PC-9 (cell line): Measurements from ENCODE around the gene ARL5B. TPM values are rescaled to one million over a fixed set of nuclear protein-coding genes. Genes with fewer than 3 reads are reported as not detected.

ENCODE experiments used
- BruUV-seq: library from RNA; stranded (reverse); fragments of 400-500 nt; replicated peaks from 2 replicates; lab custom pipeline; 2021; lab: Mats Ljungman, UMichigan
- CTCF ChIA-PET: fragments of 300-600 bp; sonication (Branson Sonifier 250); formaldehyde crosslinking; loops from one replicate; lab custom pipeline; 2022; ENCODE audit warnings: antibody characterized with exemption; lab: Charles Lee
- POLR2A ChIA-PET: fragments of 300-600 bp; sonication (Branson Sonifier 250); formaldehyde crosslinking; loops from one replicate; lab custom pipeline; 2022; ENCODE audit warnings: antibody characterized with exemption; ENCODE audit not compliant: unreplicated experiment; lab: Charles Lee
- DNase-seq, 2 experiments: peaks; one replicate each; pipeline versions ENCODE4 v3.0.0 to v3.0.0-alpha.2; 2015 to 2022; ENCODE audit warnings: mixed read lengths in 1 of 2
- H2AFZ ChIP-seq: fragments of 200-600 bp; sonication (generic); 2 replicates; pipeline ENCODE4 v1.8.1; 2017; ENCODE audit warnings: antibody characterized with exemption
- H3F3A ChIP-seq: fragments of 200-600 bp; sonication (generic); 2 replicates; pipeline ENCODE4 v1.8.1; 2017; ENCODE audit warnings: antibody characterized with exemption, mild to moderate bottlenecking, low read depth; ENCODE audit not compliant: insufficient read depth
- H3K27ac ChIP-seq: fragments of 200-600 bp; sonication (generic); 2 replicates; pipeline ENCODE4 v1.6.1; 2016; ENCODE audit warnings: mixed run types
- H3K27me3 ChIP-seq: fragments of 200-600 bp; sonication (generic); 2 replicates; pipeline ENCODE4 v1.6.1; 2016; ENCODE audit warnings: low read depth, mixed run types; ENCODE audit not compliant: insufficient read depth
- H3K36me3 ChIP-seq: fragments of 200-600 bp; sonication (generic); 2 replicates; pipeline ENCODE4 v1.6.1; 2016; ENCODE audit warnings: low read depth, mixed run types
- H3K4me1 ChIP-seq: fragments of 200-600 bp; sonication (generic); replicated peaks from 2 replicates; pipeline ENCODE4 v1.6.1; 2016; ENCODE audit warnings: mixed run types; ENCODE audit not compliant: insufficient read depth
- H3K4me2 ChIP-seq: fragments of 200-600 bp; sonication (generic); 2 replicates; pipeline ENCODE4 v1.6.1; 2017; ENCODE audit warnings: mixed run types
- H3K4me3 ChIP-seq: fragments of 200-600 bp; sonication (generic); 2 replicates; pipeline ENCODE4 v1.6.1; 2016; ENCODE audit warnings: mixed run types
- H3K79me2 ChIP-seq: fragments of 200-600 bp; sonication (generic); 2 replicates; pipeline ENCODE4 v1.6.1; 2017; ENCODE audit warnings: low read depth, mixed run types
- H3K9me2 ChIP-seq: fragments of 200-600 bp; sonication (generic); 2 replicates; pipeline ENCODE4 v1.8.1; 2017; ENCODE audit warnings: mild to moderate bottlenecking; ENCODE audit not compliant: insufficient read depth
- H3K9me3 ChIP-seq: fragments of 200-600 bp; sonication (generic); 2 replicates; pipeline ENCODE4 v1.8.1; 2016; ENCODE audit warnings: low read depth; ENCODE audit not compliant: insufficient read depth
- H4K20me1 ChIP-seq: fragments of 200-600 bp; sonication (generic); 2 replicates; pipeline ENCODE4 v1.8.1; 2017; ENCODE audit not compliant: insufficient read depth
- EZH2 ChIP-seq: fragments of 200-600 bp; sonication (generic); IDR thresholded peaks from 2 replicates; pipeline ENCODE4 v1.8.0; 2017; ENCODE audit warnings: antibody characterized with exemption, low read depth
- intact Hi-C: fragments of 100-400 bp; cut with micrococcal nuclease; formaldehyde crosslinking; loops from one replicate; pipeline ENCODE4 v1.10.0; 2022; ENCODE audit not compliant: unreplicated experiment
- total RNA-seq: library from RNA; stranded (reverse); gene quantifications from 2 replicates; pipeline ENCODE4 v1.2.3, GENCODE V29; 2021
- TF ChIP-seq, protein P1 (sequence below): fragments of 200-600 bp; sonication (generic); conservative IDR thresholded peaks from 2 replicates; pipeline ENCODE4 v1.6.1; 2017; ENCODE audit warnings: mixed run types, antibody characterized with exemption, mild to moderate bottlenecking, moderate library complexity

ARL5B gene
- total RNA-seq, 1 experiment from 2014 or later: 15.3 TPM

DNA sequence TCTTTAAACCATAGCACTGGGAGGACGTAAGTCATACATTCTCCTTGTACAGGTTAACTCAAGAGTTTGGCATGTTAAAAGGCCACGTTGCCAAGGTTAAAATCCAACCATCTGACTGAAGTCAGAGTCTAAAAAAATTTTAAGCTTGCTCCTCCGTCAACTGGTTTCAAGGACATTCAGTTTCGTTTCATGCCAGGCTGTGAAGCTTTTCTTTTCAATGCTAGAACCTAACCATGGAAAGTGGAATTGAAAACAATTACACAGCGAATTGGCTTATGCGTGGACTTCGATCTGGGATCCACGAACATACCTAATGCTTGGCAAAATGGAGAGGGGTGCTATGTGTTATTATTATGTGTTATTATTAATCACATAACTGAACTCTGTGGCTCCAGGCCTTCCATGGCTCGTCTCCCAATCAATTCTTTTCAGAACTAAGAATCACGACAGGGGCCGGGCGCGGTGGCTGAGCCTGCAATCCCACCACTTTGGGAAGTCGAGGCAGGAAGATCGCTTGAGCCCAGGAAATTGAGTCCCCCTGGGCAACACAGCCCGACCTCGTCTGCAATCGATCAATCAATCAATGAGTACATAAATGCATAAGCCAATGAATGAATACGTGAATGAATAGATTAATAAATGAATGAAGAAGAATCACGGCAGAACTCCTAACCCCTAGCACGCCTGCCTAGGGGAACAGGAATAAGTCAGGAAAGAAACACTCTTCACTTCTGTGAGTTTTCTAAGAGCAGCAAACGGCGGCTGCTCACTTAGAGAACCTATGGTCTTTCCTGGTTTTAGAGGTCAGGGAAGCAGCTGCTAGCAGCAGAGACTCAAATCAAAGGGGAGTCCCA is 733 bp upstream of the ARL5B start:
- Histone ChIP-seq H2AFZ (peak overlapping the region; percentile 83), H3K9me2 (no peaks in the 10 kb centered on the region), H3K4me3 (peak overlapping the region; percentile 89), H3K9me3 (no peaks in the 10 kb centered on the region), H3K36me3 (no peaks in the 10 kb centered on the region), H3K79me2 (peaks cover 53% of the 10 kb centered on the region), H3K27ac (peak overlapping the region; percentile 91), H3F3A (peaks cover 6% of the 10 kb centered on the region), H4K20me1 (no peaks in the 10 kb centered on the region), H3K4me2 (peak overlapping the region; percentile 96), H3K4me1 (peaks cover 15% of the 10 kb centered on the region), H3K27me3 (no peaks in the 10 kb centered on the region)
- ChIA-PET CTCF (interaction anchor here (0.6 kb wide), 1 partner anchor 31 kb away, joined by 5 read pairs; no protein-coding TSS in a partner anchor), POLR2A (interaction anchor here (0.6 to 1.0 kb wide), 6 partner anchors 8 to 1823 kb away, joined by 3 to 19 read pairs (median 8); no protein-coding TSS in a partner anchor)
- TSS peak; percentile 72 for BruUV-seq
- TF ChIP-seq, protein P1, sequence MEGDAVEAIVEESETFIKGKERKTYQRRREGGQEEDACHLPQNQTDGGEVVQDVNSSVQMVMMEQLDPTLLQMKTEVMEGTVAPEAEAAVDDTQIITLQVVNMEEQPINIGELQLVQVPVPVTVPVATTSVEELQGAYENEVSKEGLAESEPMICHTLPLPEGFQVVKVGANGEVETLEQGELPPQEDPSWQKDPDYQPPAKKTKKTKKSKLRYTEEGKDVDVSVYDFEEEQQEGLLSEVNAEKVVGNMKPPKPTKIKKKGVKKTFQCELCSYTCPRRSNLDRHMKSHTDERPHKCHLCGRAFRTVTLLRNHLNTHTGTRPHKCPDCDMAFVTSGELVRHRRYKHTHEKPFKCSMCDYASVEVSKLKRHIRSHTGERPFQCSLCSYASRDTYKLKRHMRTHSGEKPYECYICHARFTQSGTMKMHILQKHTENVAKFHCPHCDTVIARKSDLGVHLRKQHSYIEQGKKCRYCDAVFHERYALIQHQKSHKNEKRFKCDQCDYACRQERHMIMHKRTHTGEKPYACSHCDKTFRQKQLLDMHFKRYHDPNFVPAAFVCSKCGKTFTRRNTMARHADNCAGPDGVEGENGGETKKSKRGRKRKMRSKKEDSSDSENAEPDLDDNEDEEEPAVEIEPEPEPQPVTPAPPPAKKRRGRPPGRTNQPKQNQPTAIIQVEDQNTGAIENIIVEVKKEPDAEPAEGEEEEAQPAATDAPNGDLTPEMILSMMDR: no peak
- TF ChIP-seq EZH2: no peak
- no peak for DNase-seq
- intact Hi-C loops: no loop called here

DNA sequence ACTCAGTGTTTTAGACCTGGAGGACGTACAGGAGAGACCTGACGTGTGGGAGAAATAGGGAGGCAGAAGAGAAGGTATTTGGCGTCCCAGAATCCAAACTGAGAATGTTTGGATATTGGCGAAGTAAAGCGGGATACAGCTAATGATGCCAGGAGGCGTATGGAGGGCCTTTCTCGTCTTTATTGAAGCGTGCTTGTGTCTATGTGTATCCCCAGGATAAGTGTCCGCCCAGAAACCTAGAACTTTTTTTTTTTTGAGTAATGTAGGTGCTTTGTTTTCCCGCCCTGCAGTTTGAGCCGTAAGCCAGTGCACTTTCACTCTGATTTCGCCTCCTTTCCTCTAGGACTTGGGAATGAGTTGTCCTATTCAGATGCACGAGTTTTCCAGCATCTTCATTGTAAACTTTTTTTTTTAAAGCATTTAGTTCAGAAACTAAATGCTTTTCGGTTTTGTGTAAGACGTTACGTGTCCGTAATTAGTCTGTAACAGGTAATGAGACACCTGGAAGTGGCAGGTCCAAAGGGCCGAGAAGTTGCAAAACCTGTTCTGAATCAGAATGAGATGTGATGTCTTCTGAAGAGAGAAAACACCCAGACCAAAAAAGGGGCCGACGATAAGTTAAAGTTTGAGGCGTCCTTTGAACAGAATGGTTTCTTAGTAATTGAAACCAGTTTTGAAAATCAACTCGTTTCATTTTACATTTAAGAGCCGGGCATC is 746 bp downstream of the ARL5B start:
- H3K27me3 ChIP-seq: no peaks in the 10 kb centered on the region
- TF ChIP-seq, protein P1: no peak
- no peak for TF ChIP-seq EZH2
- H3K4me1 ChIP-seq: peaks cover 15% of the 10 kb centered on the region
- CTCF ChIA-PET: no interaction called here
- POLR2A ChIA-PET: no interaction called here
- peak overlapping the region; percentile 89 for H3K4me3 ChIP-seq
- no peaks in the 10 kb centered on the region for H3K9me3 ChIP-seq
- intact Hi-C loops: no loop called here
- H4K20me1 ChIP-seq: peaks cover 5% of the 10 kb centered on the region; the same call in 1 of the 2 replicates
- H3K27ac ChIP-seq: peak overlapping the region; percentile 91
- H3K36me3 ChIP-seq: no peaks in the 10 kb centered on the region
- H3K9me2 ChIP-seq: no peaks in the 10 kb centered on the region
- peaks cover 68% of the 10 kb centered on the region for H3K79me2 ChIP-seq
- H3F3A ChIP-seq: peaks cover 6% of the 10 kb centered on the region
- TSS peak; percentile 53 for BruUV-seq
- H3K4me2 ChIP-seq: peak overlapping the region; percentile 79
- peak overlapping the region; percentile 83 for H2AFZ ChIP-seq
- DNase-seq: peak; percentile 37 to 78

DNA sequence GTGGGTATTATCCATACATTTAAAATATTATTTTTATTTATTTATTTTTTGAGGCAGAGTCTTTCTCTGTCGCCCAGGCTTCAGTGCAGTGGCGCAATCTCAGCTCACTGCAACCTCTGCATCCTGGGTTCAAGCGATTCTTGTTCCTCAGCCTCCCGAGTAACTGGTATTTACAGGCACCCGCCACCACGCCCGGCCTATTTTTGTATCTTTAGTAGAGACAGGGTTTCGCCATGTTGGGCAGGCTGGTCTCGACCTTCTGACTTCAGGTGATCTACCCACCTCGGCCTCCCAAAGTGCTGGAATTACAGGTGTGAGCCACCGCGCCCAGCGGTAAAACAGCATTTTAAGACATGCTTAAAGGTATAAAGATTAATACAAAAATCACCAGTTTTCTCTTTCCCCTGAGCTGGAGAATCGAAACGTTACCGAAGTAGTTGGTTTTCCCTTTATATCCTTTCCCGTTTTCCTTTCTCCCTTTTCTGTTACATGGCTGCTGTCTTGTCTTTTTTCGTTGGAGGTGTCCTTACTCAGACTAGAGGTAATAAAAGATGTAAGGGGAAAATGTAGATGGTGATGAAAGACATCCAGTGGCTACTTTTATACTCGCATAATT is 1.7 kb downstream of the ARL5B start:
- peak overlapping the region; percentile 89; the same call in 1 of the 2 replicates for H3K4me3 ChIP-seq
- intact Hi-C loops: no loop called here
- H3K27ac ChIP-seq: no peak overlapping the region

More for the DNA sequence above, 1.7 kb downstream of the ARL5B start:
- Histone ChIP-seq H3K9me2 (no peaks in the 10 kb centered on the region), H3K36me3 (no peaks in the 10 kb centered on the region), H2AFZ (no peak overlapping the region), H3K4me1 (peaks cover 15% of the 10 kb centered on the region), H3F3A (peaks cover 6% of the 10 kb centered on the region), H4K20me1 (peaks cover 12% of the 10 kb centered on the region; the same call in 1 of the 2 replicates), H3K79me2 (peaks cover 77% of the 10 kb centered on the region), H3K27me3 (no peaks in the 10 kb centered on the region), H3K4me2 (peak overlapping the region; percentile 79), H3K9me3 (no peaks in the 10 kb centered on the region)
- POLR2A ChIA-PET: no interaction called here
- CTCF ChIA-PET: no interaction called here
- TF ChIP-seq EZH2: no peak
- TF ChIP-seq, protein P1: no peak
- DNase-seq: no peak
- no TSS peak for BruUV-seq
